ENCODE data around the gene MRPS18A.
A peak's percentile ranks its signal among the peaks of the same experiment; 100 is the strongest.

Gene MRPS18A

GRCh38 chr6:43706788-43707187 is 19.2 kb upstream of the MRPS18A start:
- H3K4me3 ChIP-seq (ENCODE audit: low read depth, low read length, poor library complexity, severe bottlenecking): no peak overlapping the region
- no peak overlapping the region for H3K9ac ChIP-seq (ENCODE audit: low read length)
- H2AFZ ChIP-seq (ENCODE audit: low read length): no peak overlapping the region
- no peaks in the 10 kb centered on the region for H3K36me3 ChIP-seq (ENCODE audit: insufficient read depth, low read length)
- no peaks in the 10 kb centered on the region for H3K9me2 ChIP-seq (ENCODE audit: low read depth, low read length)
- no peaks in the 10 kb centered on the region for H3K79me2 ChIP-seq (ENCODE audit: insufficient read depth, low read length)
- peaks cover 38% of the 10 kb centered on the region for H3K4me1 ChIP-seq (ENCODE audit: insufficient read depth, low read length, severe bottlenecking)
- TF ChIP-seq EZH2 (IDR thresholded peaks at IDR 0.05; ENCODE audit: borderline replicate concordance, low read length) (no peak), CTCF (IDR thresholded peaks at IDR 0.05; ENCODE audit: low read length) (no peak)
- no peaks in the 10 kb centered on the region for H4K20me1 ChIP-seq (ENCODE audit: insufficient read depth, low read length)
- no peak overlapping the region for H3K27ac ChIP-seq (ENCODE audit: low read depth, low read length, poor library complexity, severe bottlenecking)
- no peak overlapping the region for H3K4me2 ChIP-seq (ENCODE audit: low read length)
- H3F3A ChIP-seq (ENCODE audit: insufficient read depth, low read length): no peaks in the 10 kb centered on the region
- no peaks in the 10 kb centered on the region for H3K27me3 ChIP-seq (ENCODE audit: insufficient read depth, low read length)
- no peaks in the 10 kb centered on the region for H3K9me3 ChIP-seq (ENCODE audit: low read length)

GRCh38 chr6:43705996-43706395 is 18.4 kb upstream of the MRPS18A start:
- Histone ChIP-seq H3K27ac (ENCODE audit: low read depth, low read length, poor library complexity, severe bottlenecking) (no peak overlapping the region), H3K9me3 (ENCODE audit: low read length) (no peaks in the 10 kb centered on the region), H3K36me3 (ENCODE audit: insufficient read depth, low read length) (no peaks in the 10 kb centered on the region), H3K27me3 (ENCODE audit: insufficient read depth, low read length) (no peaks in the 10 kb centered on the region), H3K9me2 (ENCODE audit: low read depth, low read length) (no peaks in the 10 kb centered on the region), H3K79me2 (ENCODE audit: insufficient read depth, low read length) (no peaks in the 10 kb centered on the region), H3K9ac (ENCODE audit: low read length) (no peak overlapping the region), H3K4me3 (ENCODE audit: low read depth, low read length, poor library complexity, severe bottlenecking) (no peak overlapping the region), H3K4me2 (ENCODE audit: low read length) (peak overlapping the region; percentile 6; the same call in 1 of the 2 replicates), H3K4me1 (ENCODE audit: insufficient read depth, low read length, severe bottlenecking) (peaks cover 38% of the 10 kb centered on the region), H2AFZ (ENCODE audit: low read length) (no peak overlapping the region), H4K20me1 (ENCODE audit: insufficient read depth, low read length) (no peaks in the 10 kb centered on the region), H3F3A (ENCODE audit: insufficient read depth, low read length) (no peaks in the 10 kb centered on the region)
- no peak for TF ChIP-seq CTCF (IDR thresholded peaks at IDR 0.05; ENCODE audit: low read length)
- TF ChIP-seq EZH2 (IDR thresholded peaks at IDR 0.05; ENCODE audit: borderline replicate concordance, low read length): no peak

- H3K4me2 ChIP-seq (ENCODE audit: low read length): no peak overlapping the region
- peaks cover 38% of the 10 kb centered on the region for H3K4me1 ChIP-seq (ENCODE audit: insufficient read depth, low read length, severe bottlenecking)
Measured at GRCh38 chr6:43703512-43704429, 16.2 kb upstream of the MRPS18A start.

More at GRCh38 chr6:43703512-43704429, 16.2 kb upstream of the MRPS18A start:
- no peaks in the 10 kb centered on the region for H3K36me3 ChIP-seq (ENCODE audit: insufficient read depth, low read length)
- H4K20me1 ChIP-seq (ENCODE audit: insufficient read depth, low read length): no peaks in the 10 kb centered on the region
- no peaks in the 10 kb centered on the region for H3K9me2 ChIP-seq (ENCODE audit: low read depth, low read length)
- H3K9ac ChIP-seq (ENCODE audit: low read length): no peak overlapping the region
- no peaks in the 10 kb centered on the region for H3K9me3 ChIP-seq (ENCODE audit: low read length)
- no peaks in the 10 kb centered on the region for H3F3A ChIP-seq (ENCODE audit: insufficient read depth, low read length)
- no peaks in the 10 kb centered on the region for H3K79me2 ChIP-seq (ENCODE audit: insufficient read depth, low read length)
- no peaks in the 10 kb centered on the region for H3K27me3 ChIP-seq (ENCODE audit: insufficient read depth, low read length)
- H3K27ac ChIP-seq (ENCODE audit: low read depth, low read length, poor library complexity, severe bottlenecking): no peak overlapping the region
- TF ChIP-seq EZH2 (IDR thresholded peaks at IDR 0.05; ENCODE audit: borderline replicate concordance, low read length) (no peak), CTCF (IDR thresholded peaks at IDR 0.05; ENCODE audit: low read length) (no peak)
- no peak overlapping the region for H2AFZ ChIP-seq (ENCODE audit: low read length)
- H3K4me3 ChIP-seq (ENCODE audit: low read depth, low read length, poor library complexity, severe bottlenecking): no peak overlapping the region
